GM13977 (cell line): ENCODE data around the gene MGAT5B.

Experiments used
- DNase-seq: peaks from one replicate; pipeline ENCODE4 v3.0.0; 2012; ENCODE audit warnings: low spot score
- CTCF ChIP-seq: IDR thresholded peaks from 2 replicates; pipeline ENCODE4 v1.5.1; 2012; ENCODE audit warnings: mild to moderate bottlenecking, control low read depth; ENCODE audit not compliant: insufficient read depth; ENCODE audit errors: extremely low read depth, missing control alignments
- in situ Hi-C: fragments of 300-500 bp; cut with MboI; formaldehyde crosslinking; loops from one replicate; pipeline ENCODE4 v1.12.0; 2022; ENCODE audit warnings: low sequenced_read_pairs, low pct_unique_long_range_greater_than_20kb, mixed read lengths, inconsistent platforms; ENCODE audit not compliant: unreplicated experiment

Gene MGAT5B

DNA sequence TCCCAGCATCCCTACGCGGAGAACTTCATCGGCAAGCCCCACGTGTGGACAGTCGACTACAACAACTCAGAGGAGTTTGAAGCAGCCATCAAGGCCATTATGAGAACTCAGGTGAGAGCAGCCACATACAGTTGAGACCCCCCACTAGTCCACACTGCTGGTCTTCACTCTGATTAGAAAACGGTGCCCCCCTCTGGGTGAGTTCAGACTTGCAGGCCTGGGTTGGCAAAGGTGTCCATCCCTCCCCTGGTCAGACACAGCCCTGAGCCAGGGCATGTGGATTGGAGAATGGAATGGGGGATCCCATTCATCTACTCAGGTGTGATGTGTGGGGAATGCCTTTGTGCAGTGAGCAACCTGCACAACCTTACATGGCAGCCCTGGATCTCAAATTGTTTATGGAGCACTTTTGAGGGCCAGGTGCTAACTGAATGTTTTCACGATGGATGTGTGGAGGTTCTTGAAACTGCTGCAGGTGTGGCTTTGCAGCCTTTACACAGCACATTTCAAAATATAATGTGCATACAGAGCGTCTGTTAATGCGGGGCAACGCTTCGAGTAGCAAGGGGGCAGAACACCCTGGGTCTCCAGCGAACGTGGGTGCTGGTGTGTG lies 72.6 kb downstream of the MGAT5B start:
- peak; percentile 20 for TF ChIP-seq CTCF
- no peak for DNase-seq
- in situ Hi-C loops, result no loop called here

DNA sequence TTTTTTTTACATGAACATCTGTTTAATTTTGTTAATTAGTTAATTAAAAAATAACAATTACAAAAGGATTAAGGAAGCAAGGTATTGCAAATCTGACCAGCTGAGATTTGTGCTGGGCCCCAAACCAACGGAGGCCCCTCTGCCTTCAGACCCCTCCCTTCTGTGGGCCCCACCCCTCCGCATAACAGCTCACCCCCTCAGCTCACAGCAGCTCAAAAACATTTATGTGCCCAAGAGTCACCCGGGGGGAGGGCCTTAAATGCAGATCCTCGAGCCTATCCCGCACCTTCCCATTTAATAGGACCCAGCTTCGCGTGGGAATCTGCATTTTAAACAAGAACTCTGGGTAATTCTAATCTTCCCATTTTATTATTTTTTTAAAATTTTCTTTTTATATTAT lies 75.0 kb downstream of the MGAT5B start:
- in situ Hi-C loops, result no loop called here
- no peak for TF ChIP-seq CTCF
- no peak for DNase-seq

DNA sequence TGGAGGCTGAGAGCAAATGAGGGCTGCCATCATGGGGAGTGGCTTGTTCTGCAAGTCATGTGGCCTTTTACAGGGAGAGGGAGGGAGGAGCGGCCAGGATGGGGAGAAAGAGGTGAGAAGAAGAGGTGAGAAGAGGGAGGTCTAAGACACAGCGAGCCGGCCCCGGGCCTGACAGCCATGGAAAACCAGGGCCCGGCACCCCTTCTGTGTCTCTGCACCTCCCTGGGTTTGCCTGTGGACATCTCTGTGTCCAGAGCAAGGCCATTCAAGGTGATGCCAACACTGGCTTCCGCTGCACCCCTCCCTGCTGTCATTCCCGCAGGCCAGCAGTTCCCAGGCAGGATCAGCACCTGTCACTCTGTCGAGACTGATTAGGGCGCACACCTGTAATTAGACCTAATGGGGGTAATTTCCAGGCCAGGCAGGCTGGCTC lies 75.6 kb downstream of the MGAT5B start:
- in situ Hi-C loops, result no loop called here
- no peak for DNase-seq
- TF ChIP-seq CTCF, result no peak

DNA sequence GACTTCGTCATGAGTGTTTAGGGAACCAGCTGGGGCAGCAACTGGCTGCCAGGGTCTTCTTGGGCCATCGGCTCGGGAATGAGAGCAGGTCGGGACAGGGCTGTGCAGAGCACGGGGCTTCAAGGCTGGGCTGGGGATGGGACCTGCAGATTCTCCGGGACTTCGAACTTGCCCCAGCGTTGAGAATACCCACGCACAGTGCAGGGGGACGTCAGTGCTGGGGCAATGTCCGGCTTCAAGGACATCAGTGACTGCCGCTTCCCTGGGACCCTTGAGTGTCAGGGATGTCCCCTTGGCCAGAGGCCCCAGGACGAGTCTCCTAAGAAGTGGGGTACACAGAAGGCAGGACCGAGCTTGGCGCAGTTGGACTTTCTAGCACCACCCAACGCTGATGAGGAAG lies 76.3 kb downstream of the MGAT5B start:
- no peak for DNase-seq
- in situ Hi-C loops, result no loop called here
- TF ChIP-seq CTCF, result no peak

DNA sequence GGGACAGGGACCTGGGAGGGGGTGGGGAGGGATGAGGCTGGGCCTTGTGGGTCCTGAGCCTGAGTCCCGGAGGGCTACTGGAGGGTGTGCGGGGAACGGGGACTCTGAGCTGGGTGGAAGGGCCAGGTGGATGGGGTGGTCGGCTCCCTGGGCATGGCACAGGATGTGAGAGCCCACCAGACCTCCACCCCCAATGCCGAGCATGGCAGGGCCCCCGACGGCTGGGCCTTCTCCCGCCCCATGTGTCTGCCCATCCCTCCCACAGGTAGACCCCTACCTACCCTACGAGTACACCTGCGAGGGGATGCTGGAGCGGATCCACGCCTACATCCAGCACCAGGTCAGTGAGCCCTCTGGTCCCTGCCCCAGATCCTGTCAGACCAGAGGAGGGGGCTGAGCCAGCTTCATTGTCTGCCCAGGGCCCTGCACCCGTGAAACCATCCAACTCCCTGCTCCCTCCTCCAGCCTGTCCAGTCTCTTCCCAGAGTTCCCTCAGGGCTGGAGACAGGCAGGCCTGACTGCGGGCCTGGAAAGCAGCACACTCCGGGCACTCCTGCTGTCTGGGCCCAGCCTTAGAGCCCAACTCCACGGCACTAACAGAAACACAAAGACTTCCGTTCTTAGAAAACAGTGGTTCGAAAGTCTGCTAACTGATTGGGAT lies 78.0 kb downstream of the MGAT5B start:
- in situ Hi-C loops, result no loop called here
- DNase-seq, result no peak
- no peak for TF ChIP-seq CTCF

- DNase-seq, result no peak
- no peak for TF ChIP-seq CTCF
- in situ Hi-C loops, result no loop called here
Measured at GRCh38 chr17:76946772-76947135, 78.5 kb downstream of the MGAT5B start.
